RCC 7860 (cell line): ENCODE measurements around the gene KNTC1.
"Not testable (repeated sequence)": the region's sequence is repeated elsewhere in the genome, so short reads cannot be mapped to it uniquely, and the experiment has no call there.

Source experiments
- DNase-seq: peaks from one replicate; pipeline ENCODE4 v3.0.0-alpha.2; 2015; ENCODE audit warnings: low spot score
- FAIRE-seq: peaks from 2 replicates; lab custom pipeline; 2012; peaks lifted over from hg19 to GRCh38; lab: Jason Lieb, UNC

Gene KNTC1

DNA sequence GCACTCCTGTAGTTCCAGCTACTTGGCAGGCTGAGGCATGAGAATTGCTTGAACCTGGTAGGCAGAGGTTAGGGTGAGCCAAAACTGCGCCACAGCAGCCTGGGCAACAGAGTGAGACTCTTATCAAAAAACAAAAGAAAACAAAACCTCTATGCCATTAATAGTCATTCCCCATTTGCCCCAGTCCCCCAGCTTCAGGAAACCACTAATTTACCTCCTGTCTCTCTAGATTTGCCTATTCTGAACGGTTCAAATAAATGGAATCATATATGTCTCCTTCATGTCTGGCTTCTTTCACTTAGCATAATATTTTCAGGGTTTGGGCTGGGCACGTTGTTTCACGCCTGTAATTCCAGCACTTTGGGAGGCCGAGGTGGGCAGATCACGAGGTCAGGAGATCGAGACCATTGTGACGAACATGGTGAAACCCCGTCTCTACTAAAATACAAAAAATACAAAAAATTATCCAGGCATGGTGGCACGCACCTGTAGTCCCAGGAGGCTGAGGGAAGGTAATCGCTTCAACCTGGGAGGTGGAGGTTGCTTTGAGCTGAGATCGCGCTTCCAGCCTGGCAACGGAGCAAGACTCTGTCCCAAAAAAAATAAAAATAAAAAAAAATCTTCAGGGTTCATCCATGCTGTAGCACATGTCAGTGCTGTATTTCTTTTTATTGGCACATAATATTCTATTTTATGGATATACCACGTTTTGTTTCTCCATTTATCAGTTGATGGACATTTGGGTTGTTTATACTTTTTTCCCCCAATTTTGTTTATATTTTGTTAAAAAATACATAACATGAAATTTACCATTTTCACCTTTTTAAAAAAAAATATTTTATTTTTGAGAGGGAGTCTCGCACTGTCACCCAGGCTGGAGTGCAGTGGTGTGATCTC is 31.9 kb downstream of the KNTC1 start:
- FAIRE-seq (no peak), DNase-seq (no peak)

DNA sequence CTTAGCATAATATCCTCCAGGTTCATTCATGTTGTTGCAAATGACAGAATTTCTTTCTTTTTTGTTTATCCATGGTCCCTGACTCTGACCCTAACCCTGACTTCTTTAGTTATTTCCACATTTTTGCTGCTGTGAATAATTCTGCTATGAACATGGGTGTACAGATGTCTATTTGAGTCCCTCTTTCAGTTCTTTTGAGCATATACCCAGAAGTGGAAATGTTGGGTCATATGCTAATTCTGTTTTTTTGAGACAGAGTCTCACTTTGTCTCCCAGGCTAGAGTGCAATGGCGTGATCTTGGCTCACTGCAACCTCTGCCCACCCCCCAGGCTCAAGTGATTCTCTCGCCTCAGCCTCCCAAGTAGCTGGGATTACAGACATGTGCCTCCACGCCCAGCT is 33.1 kb downstream of the KNTC1 start:
- FAIRE-seq, result no peak
- no peak for DNase-seq

DNA sequence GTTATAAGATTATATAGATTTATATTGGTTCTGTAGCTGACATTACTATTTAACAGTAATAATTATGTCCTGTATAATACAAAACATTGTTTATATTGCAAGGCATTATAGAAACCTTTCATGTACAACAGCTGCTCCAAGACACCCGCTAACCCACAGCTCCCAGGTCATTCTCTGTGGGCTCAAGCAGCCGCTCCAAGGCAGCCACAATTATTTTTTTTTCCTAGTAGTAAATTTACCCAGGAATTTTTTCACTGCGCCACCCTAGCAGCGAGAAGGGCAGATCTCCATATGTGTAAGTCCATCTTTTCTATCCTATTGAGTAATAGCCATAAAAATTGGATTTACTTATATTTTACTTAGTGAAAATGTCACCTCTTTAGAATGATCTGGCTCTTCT is 36.3 kb downstream of the KNTC1 start:
- DNase-seq, result no peak
- no peak for FAIRE-seq

DNA sequence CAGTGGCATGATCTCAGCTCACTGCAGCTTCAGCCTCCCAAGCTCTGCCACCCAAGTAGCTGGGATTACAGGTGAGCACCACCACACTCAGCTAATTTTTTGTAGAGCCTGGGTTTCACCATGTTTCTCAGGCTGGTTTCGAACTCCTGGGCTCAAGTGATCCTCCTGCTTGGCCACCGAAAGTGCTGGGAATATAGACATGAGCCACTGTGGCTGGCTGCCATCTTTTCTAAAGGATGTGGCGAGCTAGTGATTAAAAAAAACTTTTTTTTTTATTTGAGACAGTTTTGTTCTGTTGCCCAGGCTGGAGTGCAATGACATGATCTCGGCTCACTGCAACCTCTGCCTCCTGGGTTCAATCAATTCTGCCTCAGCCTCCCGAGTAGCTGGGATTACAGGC is 39.8 kb downstream of the KNTC1 start:
- FAIRE-seq, DNase-seq: not testable (repeated sequence)

DNA sequence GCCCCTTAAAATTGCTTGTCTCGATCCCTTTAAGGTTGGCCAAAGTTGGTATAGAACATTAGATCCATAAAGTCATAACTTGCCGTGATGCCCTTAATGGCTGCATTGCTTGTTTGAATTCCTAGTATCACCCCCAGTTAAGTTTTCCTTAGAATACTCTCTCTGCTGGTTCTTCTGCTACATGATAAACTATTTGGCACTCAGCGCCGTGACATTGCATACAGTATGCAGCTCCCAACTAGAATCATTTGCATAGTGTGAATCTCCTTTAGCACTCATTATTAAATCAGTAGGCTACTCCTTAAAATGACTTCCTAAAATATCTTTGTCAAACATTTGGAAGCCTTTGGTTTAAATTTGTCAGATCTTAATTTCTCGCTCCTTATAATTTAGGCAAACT is 42.2 kb downstream of the KNTC1 start:
- no peak for DNase-seq
- no peak for FAIRE-seq

DNA sequence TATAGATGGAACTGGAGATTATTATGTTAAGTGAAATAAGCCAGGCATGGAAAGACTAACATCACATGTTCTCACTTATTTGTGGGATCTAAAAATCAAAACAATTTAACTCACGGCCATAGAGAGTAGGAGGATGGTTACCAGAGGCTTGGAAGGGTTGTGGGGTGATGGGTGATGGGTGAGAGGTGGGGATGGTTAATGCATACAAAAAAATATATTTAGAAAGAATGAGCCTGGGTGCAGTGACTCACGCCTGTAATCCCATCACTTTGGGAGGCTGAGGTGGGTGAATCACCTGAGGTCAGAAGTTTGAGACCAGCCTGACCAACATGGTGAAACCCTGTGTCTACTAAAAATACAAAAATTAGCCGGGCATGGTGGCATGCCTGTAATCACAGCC is 43.0 kb downstream of the KNTC1 start:
- FAIRE-seq (peak; percentile 37), DNase-seq (peak; percentile 21)

DNA sequence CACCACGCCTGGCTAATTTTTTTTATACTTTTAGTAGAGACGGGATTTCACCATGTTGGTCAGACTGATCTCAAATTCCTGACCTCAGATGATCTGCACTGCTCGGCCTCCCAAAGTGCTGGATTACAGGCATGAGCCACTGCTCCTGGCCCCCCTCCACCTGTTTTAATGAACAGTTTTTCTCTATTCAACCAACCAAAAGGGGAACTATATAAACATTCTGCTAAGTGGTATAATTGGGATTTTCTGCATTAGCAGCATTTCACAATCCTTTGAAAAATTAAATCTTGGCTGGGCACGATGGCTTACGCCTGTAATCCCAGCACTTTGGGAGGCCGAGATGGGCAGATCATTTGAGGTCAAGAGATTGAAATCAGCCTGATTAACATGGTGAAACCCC is 44.8 kb downstream of the KNTC1 start:
- FAIRE-seq, result no peak
- DNase-seq, result no peak

DNA sequence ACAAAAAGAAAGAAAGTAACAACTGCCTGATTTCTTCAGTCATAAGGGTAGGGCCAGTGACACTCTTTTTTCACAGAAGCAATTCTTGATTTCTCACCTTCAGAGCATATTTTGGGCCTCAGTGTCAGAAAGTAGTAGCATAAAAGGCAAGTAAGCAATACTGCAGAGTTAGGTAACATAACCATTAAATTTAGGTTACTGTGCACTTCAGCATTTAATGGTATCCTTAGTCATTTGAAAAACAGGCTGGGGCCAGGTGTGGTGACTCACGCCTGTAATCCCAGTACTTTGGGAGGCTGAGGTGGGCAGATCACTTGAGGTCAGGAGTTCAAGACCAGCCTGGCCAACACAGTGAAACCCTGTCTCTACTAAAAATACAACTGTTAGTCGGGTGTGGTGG is 56.2 kb downstream of the KNTC1 start:
- FAIRE-seq, DNase-seq: not testable (repeated sequence)

DNA sequence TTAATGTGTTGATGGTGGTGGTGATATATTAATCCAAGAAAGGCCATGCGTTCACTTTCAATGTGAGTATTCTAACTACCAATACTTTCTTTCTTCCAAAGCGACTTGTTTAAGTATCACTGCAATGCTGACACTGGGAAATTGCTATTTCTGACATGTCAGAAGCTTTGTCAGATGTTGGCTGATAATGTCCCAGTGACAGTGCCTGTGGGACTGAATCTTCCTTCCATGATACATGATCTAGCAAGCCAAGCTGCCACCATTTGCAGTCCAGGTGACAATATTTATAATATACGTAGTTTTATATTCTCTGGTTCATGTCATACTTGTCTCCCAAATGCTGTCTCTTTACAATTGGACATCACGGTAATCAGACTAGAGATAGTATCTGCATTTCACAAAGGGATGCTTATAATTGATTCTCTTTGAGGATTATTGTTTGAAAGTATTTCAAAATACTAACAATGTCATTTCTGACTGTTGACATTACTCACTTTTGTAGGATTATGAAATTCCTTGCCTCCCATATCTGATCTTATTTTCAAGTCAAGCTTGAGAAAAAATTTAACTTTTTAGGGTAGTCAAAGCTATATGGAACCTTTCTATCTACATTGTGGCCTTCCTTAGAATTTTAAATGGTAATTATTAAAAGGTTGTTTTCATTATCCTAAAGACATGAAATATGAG is 57.3 kb downstream of the KNTC1 start:
- no peak for FAIRE-seq
- no peak for DNase-seq

DNA sequence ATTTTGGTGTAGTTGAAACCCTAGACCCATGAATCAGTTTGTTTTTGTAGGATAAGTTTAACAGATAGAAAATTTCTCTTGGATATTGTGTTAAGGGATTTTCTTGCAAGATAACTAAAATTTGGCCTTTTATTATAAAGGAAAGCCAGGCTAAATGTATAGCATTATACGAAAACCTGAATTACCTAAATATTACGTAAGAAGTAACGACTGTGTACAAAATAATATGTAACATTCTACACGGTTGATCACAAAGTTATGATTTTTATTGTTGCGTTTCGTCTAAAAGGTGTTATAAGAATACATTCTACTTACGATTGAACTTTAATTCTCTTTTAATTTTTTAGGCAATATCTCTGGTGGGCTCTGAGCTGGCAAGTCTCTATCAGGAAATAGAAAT is 63.9 kb downstream of the KNTC1 start:
- DNase-seq (no peak), FAIRE-seq (no peak)

DNA sequence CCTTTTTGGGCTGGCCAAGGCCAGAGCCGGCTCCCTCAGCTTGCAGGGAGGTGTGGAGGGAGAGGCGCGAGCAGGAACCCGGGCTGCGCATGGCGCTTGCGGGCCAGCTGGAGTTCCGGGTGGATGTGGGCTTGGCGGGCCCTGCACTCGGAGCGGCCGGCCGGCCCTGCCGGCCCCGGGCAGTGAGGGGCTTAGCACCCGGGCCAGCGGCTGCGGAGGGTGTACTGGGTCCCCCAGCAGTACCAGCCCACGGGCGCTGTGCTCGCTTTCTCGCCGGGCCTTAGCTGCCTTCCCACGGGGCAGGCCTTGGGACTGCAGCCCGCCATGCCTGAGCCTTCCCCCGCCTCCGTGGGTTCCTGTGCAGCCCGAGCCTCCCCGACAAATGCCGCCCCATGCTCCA is 64.9 kb downstream of the KNTC1 start:
- not testable (repeated sequence) for DNase-seq, FAIRE-seq

DNA sequence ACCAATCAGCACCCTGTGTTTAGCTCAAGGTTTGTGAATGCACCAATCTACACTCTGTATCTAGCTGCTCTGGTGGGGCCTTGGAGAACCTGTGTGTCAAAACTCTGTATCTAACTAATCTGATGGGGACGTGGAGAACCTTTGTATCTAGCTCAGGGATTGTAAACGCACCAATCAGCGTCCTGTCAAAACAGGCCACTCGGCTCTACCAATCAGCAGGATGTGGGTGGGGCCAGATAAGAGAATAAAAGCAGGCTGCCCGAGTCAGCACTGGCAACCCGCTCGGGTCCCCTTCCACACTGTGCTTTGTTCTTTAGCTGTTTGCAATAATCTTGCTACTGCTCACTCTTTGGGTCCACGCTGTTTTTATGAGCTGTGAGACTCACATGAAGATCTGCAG is 65.5 kb downstream of the KNTC1 start:
- DNase-seq, FAIRE-seq: not testable (repeated sequence)

DNA sequence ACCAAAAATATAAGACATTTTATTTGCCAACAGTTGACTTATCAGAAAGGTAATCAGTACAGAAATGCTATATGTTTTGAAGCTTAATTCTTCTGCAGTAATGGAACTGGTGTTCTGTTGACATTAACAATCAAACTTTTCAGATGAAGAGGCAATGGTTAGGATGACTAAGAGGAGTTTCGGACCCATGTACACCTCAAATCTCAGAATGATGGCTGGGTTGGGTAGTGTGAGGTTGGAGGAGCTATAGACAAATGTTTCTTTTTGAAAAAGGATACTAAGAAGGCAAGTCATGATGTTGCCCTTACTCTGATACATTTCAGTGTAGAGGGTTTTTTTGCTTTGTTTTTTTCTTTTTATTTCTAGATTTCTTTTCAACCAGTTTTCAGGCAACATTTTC is 66.9 kb downstream of the KNTC1 start:
- no peak for DNase-seq
- FAIRE-seq, result no peak

DNA sequence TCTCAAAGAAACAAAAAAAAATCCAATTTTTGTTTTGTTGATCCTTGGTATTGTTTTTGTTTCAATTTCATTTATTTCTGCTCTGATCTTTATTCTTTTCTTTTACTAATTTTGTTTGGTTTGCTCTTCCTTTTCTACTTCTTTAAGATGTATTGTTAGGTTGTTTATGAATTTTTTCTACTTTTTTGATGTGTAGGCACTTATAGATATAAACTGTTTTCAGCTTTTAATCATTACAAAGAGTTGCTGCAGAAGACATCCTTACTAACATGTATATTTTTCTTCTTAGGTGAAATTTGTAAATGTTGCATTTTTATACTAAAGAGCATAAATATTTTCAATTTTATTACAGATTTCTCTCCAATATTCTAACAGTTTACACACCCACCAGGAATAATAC is 69.8 kb downstream of the KNTC1 start:
- DNase-seq (no peak), FAIRE-seq (no peak)

DNA sequence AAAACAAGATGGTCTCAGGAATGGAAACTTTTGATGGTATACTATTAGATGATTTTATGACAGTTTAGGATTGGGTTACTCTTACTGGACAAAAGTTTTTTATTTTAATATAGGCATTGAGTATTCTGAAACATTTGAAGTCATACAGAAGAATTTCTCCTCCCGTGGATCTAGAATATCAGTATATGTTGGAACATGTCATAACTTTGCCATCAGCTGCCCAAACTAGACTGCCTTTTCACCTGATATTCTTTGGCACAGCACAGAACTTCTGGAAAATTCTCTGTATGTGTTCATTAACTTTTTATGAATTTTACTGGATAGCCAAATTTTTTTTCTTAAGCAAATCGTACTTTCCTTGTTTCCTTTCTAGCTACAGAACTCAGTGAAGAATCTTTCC is 75.4 kb downstream of the KNTC1 start:
- FAIRE-seq (no peak), DNase-seq (no peak)

DNA sequence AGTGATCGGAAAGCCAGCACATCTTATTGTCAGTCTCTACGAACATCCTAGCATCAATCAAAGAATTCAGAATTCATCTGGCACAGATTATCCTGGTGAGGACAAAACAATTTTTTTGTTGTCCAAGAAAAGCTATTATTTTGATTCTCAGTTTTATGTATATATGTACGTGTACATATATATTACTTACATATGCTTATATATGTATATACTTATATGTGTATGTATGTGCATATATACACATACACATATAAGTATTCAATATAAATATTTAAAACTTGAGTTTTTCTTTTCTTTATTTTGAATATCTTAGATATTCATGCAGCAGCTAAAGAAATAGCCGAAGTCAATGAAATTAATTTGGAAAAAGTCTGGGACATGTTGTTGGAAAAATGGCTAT is 77.9 kb downstream of the KNTC1 start:
- no peak for DNase-seq
- no peak for FAIRE-seq

DNA sequence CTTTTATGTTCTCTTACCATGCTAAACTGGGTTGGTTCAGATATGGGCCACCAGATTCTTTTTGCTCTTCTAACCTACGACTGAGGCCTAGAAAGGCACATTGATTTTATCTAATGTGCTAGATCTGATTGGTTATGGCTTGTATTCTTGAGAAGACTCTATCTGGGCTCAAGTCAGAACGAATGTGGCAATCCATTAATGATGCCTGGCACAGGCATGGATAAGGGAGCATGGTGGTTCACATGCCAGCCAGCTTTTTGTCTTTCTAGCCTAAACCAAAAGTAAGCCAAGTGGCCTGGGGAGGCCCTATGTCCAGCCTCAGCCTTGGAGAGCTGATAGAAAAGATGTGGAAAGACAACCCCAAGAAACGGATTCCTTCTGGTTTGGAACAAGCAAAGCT is 82.7 kb downstream of the KNTC1 start:
- no peak for DNase-seq
- no peak for FAIRE-seq

DNA sequence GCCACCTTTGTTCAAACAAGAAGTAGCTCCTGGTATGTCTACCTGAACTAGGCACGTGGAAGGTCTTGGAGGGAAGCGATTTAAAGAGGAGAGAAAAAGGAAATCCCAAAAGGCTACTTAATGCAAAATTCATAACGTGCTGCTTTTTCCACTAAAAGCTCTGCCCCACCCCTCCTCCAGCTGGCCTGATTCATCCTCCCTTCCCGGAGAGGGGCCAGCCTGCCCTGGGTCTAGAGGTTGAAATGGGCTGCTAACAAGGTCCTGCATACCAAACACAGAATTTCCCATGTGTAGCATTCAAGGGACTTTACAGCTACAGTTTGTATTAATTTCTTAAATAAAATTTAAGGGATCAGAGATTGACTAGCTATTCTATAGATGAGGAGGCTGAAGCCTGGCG is 83.2 kb downstream of the KNTC1 start:
- FAIRE-seq (no peak), DNase-seq (no peak)

DNA sequence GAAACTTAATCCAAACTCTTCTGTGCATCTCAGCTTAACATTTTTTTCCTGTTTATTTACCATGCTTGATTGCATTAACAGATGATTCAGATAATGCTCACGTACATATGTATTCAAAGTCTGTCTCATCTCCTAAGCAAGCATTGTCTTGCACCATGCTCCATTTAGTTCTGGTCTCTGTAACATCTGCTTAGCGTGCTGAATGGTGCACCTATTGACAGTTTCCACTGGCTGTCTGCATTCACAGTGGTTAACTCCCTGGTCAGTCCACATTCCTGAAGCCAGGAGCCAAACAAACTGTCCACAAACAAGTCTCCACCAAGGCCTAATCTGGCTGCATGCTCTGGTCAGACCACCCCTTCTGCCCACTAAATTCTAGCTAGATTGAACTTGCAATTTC is 83.9 kb downstream of the KNTC1 start:
- DNase-seq (no peak), FAIRE-seq (no peak)

DNA sequence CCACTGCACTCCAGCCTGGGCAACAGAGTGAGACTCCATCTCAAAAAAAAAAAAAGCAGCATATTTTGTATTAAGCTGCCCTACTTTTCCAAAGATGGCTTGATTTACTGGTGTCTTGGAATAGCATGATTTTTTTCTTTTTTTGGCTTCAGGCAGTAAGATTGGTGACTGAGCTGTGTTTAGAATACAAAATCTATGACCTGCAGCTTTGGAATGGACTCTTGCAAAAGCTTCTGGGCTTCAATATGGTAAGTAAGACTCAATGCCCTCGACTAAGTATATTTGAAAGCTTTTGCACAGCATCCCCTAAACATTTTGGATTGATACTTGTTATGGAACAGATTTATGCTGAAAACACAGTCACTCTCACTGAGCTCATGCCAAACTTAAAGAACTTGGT is 87.8 kb downstream of the KNTC1 start:
- FAIRE-seq, result no peak
- DNase-seq, result no peak

DNA sequence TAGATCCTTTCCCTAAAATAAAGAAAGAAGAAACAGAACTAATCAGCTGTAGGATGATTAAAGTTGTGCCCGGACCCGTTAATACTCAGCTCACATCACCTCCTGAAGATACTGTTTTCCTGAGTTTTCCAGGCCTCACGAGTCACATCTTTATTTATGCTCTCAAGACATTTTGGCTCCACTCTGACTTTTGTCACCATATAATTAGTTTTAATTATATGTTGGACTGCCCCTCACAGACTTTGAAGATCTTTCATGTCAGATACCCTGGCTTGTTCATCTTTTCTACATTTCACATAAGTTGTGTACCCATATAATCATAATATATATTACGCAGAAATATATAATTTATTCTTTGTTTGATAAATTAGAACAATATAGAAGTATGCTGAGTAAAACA is 88.7 kb downstream of the KNTC1 start:
- no peak for DNase-seq
- FAIRE-seq, result no peak

DNA sequence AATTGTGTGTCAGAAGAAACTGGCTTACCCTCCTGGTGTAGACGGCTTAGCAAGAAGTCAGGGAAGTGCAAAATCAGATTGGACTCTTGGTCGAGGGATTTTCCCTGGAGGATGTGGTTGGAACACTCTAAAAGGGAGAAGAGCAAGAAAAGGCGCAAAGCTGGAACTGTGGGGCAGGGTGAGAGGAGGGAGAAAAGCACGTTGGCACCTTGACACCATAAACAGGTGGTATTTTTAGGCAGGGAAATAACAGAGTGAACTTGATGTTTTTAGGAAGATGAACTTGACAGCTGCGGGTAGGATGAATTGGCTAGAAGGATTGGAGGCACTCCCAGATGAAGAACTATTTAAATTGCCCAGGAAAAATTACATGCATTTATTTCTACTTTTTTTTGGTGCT is 108.4 kb downstream of the KNTC1 start:
- no peak for DNase-seq

More for the DNA sequence above, 108.4 kb downstream of the KNTC1 start:
- no peak for FAIRE-seq
